Right lobe of liver (tissue), 4 donors: ENCODE measurements around the gene RBCK1.

Experiments
- CTCF ChIP-seq, 4 donors: fragments of 200-600 bp in 3 of 4; fragments of 450-650 bp in 1 of 4; IDR thresholded peaks; one replicate each; pipeline versions ENCODE4 v1.5.1 to v1.8.0; 2016 to 2022; ENCODE audit warnings: antibody characterized with exemption in 4 of 4, mild to moderate bottlenecking in 2 of 4
- POLR2A ChIP-seq: fragments of 450-650 bp; IDR thresholded peaks from one replicate; pipeline ENCODE4 v1.6.1; 2017; ENCODE audit warnings: antibody characterized with exemption, mild to moderate bottlenecking
- donor health status: DM: no; HTN: no; CAD: no.
- donor health status: DM: no; HTN: no; CAD: no.
- donor health status: DM: no; HTN: yes; CAD: no.

DNA sequence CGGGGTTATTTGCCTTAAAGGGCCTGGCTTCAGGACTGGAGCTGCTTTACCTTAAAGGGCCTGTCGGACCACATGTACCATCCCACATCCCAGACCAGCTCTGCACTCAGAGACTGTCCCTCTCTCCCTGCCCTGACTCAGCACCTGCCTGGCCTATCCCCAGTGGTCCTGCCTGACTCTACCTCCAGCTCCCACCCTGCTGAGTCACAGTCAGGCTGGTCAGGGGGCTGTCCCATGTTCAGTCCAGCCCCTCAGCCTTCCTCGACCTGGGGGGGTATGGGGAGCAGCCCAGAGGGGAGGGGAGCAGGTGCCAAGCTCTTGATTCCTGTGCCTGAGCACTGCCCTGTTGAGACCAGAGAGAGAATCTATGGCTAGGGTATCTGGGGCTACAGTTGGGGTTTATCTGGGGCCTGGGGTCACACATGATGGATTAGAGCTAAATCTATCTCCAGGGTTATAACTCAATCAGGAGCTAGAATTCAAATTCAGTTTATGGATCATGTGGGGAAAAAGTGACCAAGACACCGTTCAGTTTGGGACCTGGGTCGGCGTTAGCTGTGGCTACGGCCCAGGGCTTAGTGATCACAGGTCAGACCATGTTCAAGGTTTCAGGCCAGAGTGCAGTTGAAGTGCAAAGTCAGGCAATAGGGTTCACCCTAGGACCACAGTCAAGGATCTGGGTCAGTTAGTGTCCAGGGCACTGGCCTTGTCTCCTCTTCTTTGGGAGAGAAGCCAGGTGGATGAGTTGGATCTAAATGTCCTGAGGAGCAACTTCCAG is 36.9 kb upstream of the RBCK1 start:
- TF ChIP-seq POLR2A (no peak), CTCF (IDR thresholded peaks at IDR 0.05) (no peak)
